ENCODE data around the gene VILL. TPM values are rescaled to one million over a fixed set of nuclear protein-coding genes. Genes with fewer than 3 reads are reported as not detected.
A peak's percentile ranks its signal among the peaks of the same experiment; 100 is the strongest.

The VILL gene
- total and polyA plus RNA-seq, 4 donors: 10.2 to 32.3 (median 22.5) TPM

GRCh38 chr3:38022301-38022700 is 31.7 kb downstream of the VILL start:
- DNase-seq (no peak), ATAC-seq (ENCODE audit: insufficient read depth, low FRiP score) (no peak)
- H3K4me3 ChIP-seq: no peak overlapping the region
- H3K4me1 ChIP-seq (ENCODE audit: control insufficient read depth in 5 of 5, insufficient read depth in 5 of 5, low read length in 5 of 5): peaks cover 0 to 18% (median 10%) of the 10 kb centered on the region in 5 donors
- peaks cover 0 to 12% (median 0%) of the 10 kb centered on the region in 4 donors for H3K36me3 ChIP-seq (ENCODE audit: control insufficient read depth in 4 of 4, insufficient read depth in 4 of 4, low read length in 4 of 4)
- 52 to 55% methylated on average over 3 of the region's 3 CpGs for WGBS, 2 donors
- no peak overlapping the region for H3K9ac ChIP-seq (ENCODE audit: insufficient read depth in 1 of 2, low read length in 2 of 2)
- no peaks in the 10 kb centered on the region for H3K27me3 ChIP-seq (ENCODE audit: control insufficient read depth in 3 of 3, insufficient read depth in 3 of 3, low read length in 2 of 3)
- no peaks in the 10 kb centered on the region for H3K9me3 ChIP-seq (ENCODE audit: control insufficient read depth in 4 of 4, insufficient read depth in 3 of 4, low read length in 3 of 4)
- TF ChIP-seq CTCF (IDR thresholded peaks at IDR 0.05; ENCODE audit: control extremely low read depth, extremely low read depth): no peak
- peak overlapping the region in 1 of 2 donors; percentile 38 for H3K27ac ChIP-seq (ENCODE audit: low read depth in 1 of 2, low read length in 1 of 2)

- Histone ChIP-seq H3K9ac (ENCODE audit: insufficient read depth in 1 of 2, low read length in 2 of 2) (peak overlapping the region in 1 of 2 donors; percentile 51), H3K27ac (ENCODE audit: low read depth in 1 of 2, low read length in 1 of 2) (peak overlapping the region in 1 of 2 donors; percentile 94), H3K36me3 (ENCODE audit: control insufficient read depth in 4 of 4, insufficient read depth in 4 of 4, low read length in 4 of 4) (peaks cover 0 to 5% (median 0%) of the 10 kb centered on the region in 4 donors), H3K4me3 (no peak overlapping the region), H3K9me3 (ENCODE audit: control insufficient read depth in 4 of 4, insufficient read depth in 3 of 4, low read length in 3 of 4) (no peaks in the 10 kb centered on the region), H3K4me1 (ENCODE audit: control insufficient read depth in 5 of 5, insufficient read depth in 5 of 5, low read length in 5 of 5) (peaks cover 0 to 20% (median 10%) of the 10 kb centered on the region in 5 donors), H3K27me3 (ENCODE audit: control insufficient read depth in 3 of 3, insufficient read depth in 3 of 3, low read length in 2 of 3) (no peaks in the 10 kb centered on the region)
- ATAC-seq (ENCODE audit: insufficient read depth, low FRiP score): no peak
- no peak for TF ChIP-seq CTCF (IDR thresholded peaks at IDR 0.05; ENCODE audit: control extremely low read depth, extremely low read depth)
- no peak for DNase-seq
- 79 to 88% methylated on average over 6 of the region's 6 CpGs for WGBS, 2 donors
These were observed 32.5 kb downstream of the VILL start for GRCh38 chr3:38022896-38023709.

GRCh38 chr3:38026856-38027255 is 36.3 kb downstream of the VILL start:
- Histone ChIP-seq H3K4me1 (ENCODE audit: control insufficient read depth in 5 of 5, insufficient read depth in 5 of 5, low read length in 5 of 5) (peaks cover 0 to 40% (median 30%) of the 10 kb centered on the region in 5 donors), H3K4me3 (no peak overlapping the region), H3K9ac (ENCODE audit: insufficient read depth in 1 of 2, low read length in 2 of 2) (no peak overlapping the region), H3K27me3 (ENCODE audit: control insufficient read depth in 3 of 3, insufficient read depth in 3 of 3, low read length in 2 of 3) (no peaks in the 10 kb centered on the region), H3K36me3 (ENCODE audit: control insufficient read depth in 4 of 4, insufficient read depth in 4 of 4, low read length in 4 of 4) (no peaks in the 10 kb centered on the region), H3K27ac (ENCODE audit: low read depth in 1 of 2, low read length in 1 of 2) (no peak overlapping the region), H3K9me3 (ENCODE audit: control insufficient read depth in 4 of 4, insufficient read depth in 3 of 4, low read length in 3 of 4) (no peaks in the 10 kb centered on the region)
- ATAC-seq (ENCODE audit: insufficient read depth, low FRiP score): no peak
- WGBS, 2 donors: 72 to 73% methylated on average over 4 of the region's 4 CpGs
- DNase-seq: no peak
- no peak for TF ChIP-seq CTCF (IDR thresholded peaks at IDR 0.05; ENCODE audit: control extremely low read depth, extremely low read depth)

All from lung (tissue), 12 donors.